Fibroblast of skin of scalp (primary cell): ENCODE measurements around the gene SIK1.
"Not testable (repeated sequence)": the region's sequence is repeated elsewhere in the genome, so short reads cannot be mapped to it uniquely, and the experiment has no call there.

Experiments
- DNase-seq: peaks from one replicate; pipeline ENCODE4 v3.0.0-alpha.2; 2013

Gene SIK1

DNA sequence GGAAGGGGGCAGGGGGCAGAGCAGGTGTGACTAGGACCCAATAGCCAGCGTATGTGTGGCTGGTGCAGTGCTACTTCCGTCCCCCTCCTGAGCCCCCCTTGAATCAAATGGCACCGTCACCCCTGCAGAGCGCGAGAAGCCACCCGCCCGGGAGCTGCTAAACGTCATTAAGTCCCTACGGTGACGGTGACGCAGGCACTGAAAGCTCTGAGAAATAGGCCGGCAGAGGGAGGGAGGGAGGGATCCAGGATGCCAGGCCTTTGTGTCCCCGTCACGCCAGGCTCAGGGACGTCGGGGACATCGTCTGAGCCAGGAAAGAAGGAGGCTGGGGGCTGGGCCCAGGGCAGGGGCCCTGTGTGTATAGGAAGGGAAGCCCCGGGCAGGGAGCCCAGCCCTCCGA lies 43.6 kb downstream of the SIK1 start:
- DNase-seq, result not testable (repeated sequence)

DNA sequence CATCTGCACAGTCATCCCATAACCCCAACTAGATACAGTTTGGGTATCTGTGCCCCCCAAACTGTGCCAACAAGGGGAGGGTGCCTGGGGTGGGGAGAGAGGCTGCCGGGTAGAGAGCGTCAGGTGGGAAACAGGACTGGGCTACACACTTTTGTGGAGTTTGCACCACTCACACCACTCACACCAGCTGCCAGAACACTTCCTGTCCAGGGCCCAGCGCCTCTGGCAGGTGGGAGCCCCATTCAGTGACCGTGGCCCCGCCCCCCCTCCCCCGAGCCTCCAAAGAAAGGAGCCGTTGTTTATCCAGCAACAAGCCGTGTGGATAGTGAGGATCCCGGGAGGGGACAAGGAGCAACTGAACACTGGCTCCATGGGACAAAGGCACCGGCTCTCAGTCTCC lies 44.0 kb downstream of the SIK1 start:
- not testable (repeated sequence) for DNase-seq

DNA sequence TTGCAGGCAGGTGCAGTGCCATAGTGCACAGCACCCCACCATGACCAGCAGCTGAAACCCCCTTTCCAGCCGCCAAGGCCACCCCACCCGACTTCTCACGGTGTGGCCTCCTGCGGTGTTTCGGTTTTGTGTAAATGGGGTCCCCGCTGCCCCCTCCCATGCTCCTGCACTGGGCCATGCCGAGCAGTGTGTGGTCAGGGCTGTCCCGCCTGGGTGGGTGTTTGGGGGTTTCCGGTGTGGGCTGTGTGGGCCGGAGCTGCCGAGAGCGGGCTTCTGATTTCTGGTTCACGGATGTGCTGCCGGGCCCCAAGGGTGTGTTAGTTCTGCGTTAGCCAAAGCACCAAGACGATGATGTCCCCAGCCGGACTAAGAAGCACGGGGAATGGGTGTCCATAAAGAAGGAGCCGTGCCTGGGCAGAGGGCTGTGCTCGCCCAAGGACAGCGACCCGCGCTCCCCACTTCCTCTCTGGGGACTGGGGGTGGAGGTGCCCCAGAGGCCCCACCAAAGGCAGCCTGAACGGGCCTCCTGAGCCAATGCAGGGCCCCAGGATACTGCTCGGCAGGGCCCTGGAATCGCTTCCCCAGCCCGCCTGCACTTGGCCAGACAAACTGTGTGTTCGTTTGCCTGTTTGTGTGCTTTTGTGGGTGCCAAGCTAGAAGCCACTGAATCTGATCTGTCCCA lies 45.9 kb downstream of the SIK1 start:
- DNase-seq, result not testable (repeated sequence)

DNA sequence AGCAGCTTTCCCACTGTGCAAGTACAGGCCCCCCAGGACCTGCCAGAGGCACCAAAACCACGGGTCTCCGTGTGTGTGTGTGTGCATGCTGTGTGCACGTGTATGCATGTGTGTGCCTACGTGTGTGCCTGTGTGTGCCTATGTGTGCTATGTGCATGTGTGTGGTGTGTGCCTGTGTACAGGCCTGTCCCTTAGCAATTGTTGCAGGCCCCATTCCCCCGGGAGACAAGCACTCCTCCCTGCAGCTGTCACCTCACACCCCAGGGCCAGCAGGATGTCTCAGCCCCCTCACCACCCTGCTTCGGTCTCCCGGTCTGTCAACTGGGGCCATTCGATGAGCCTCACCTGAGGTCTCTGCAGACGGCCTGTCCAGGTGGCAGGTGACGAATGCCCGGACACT lies 46.6 kb downstream of the SIK1 start:
- DNase-seq, result not testable (repeated sequence)

DNA sequence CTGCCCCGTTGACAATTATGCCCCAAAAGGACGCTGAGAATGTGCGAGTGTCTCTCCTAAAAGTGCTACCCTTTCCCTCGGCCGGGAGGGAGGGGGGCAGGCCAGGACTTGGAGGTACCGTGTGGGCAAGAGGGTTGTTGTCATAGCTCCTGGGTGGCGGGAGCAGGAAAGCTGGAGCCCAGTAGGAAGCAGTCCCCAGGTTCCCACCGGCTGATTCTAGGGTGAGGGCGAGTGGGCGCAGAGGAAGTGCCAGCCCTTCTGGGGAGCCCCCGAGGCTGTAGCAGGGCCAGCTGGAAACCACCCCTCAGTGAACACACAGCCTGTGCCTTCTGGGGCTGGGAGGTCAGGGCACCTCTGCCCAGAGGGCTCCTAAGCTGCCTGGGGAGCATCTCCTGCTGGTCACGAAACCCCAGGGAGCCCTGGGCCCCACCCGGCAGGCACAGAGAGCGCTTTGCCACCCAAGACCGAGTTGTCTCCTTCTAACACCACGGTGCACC lies 47.3 kb downstream of the SIK1 start:
- not testable (repeated sequence) for DNase-seq

DNA sequence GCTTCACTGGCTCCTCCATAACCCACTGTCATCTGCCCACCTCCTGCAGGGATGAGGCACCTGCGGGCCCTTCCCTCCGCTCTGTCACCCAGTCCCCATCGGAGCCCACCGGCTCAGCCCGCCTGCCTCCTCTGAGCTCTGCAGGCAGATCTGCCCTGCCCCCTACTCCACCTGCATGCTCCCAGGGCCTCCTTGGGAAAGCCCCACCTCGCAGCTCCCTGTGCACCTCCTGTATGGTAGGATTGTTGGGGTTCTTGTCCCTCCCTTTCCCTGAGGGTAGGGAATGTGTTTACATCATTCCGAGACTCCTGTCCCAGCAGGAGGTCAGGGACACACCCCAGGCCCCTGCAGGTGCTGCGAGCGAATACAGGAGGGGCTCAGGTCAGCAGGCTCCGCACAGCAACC lies 50.5 kb downstream of the SIK1 start:
- DNase-seq, result no peak

DNA sequence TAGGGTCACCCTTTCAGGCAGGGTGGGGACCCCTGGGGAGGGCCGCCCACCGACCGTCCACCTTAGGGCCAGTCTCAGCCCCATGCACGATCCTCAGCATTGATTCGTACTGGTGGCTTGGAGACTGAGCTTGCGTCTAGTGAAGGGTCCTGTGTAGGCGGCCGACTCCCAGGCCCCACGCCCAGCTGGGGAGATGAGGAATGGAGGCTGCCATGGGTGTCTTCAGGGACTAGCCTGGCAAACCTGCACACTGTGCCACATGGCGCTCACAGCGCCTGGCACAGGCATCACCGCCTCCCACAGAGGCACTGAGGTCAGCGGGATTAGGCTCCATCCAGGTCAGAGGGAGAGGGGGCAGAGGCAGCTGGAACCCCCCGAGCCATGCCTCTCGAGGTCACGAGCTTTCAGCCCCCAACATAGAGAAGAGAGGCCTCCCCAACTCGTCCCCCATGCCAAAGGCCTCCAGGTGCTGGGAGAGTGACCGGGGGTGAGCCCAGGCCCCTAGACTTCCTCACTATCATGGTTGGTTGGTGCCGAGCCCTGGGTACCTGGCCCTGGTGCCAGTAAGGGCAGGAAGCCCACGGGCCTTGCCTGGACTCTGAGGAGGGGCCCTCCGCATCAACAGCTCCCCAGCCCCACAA lies 51.0 kb downstream of the SIK1 start:
- no peak for DNase-seq

DNA sequence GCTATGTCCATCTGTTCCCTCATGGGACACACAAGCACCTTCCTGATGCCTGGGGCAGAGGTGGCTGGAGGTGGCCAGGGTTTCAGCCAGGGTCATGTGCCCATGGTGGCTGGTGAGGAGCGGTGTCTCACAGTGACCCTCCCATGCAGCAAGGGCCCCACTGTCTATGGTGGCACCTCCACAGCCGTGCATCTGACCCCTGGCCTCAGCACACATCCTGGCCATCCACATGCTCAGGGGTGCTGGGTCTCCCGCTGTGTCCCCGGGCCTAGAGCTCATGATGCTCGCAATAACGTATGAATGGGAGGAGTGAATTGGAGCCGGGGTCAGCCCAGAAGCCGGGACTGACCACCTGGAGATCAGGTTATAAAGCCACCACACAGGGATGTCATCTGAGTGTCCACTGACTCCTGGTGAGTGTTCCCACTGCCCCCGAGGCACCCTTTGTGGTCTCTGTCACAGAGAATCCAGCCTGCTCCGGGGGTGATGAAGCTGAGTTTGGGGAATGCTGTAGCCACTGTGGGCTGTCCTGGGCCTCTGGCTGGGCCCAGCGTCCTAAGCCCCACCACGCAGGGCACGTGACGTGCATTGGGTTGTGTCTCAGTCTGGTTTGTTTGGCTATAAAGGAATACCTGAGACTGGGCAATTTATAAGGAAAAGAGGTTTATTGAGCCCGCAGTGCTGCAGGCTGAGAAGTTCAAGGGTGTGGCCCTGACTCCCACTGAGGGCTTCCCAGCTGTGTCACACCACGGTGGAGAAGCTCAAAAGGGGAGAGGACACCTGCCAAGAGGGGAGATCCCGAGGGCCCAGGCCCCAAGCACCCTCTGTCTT lies 51.7 kb downstream of the SIK1 start:
- no peak for DNase-seq

DNA sequence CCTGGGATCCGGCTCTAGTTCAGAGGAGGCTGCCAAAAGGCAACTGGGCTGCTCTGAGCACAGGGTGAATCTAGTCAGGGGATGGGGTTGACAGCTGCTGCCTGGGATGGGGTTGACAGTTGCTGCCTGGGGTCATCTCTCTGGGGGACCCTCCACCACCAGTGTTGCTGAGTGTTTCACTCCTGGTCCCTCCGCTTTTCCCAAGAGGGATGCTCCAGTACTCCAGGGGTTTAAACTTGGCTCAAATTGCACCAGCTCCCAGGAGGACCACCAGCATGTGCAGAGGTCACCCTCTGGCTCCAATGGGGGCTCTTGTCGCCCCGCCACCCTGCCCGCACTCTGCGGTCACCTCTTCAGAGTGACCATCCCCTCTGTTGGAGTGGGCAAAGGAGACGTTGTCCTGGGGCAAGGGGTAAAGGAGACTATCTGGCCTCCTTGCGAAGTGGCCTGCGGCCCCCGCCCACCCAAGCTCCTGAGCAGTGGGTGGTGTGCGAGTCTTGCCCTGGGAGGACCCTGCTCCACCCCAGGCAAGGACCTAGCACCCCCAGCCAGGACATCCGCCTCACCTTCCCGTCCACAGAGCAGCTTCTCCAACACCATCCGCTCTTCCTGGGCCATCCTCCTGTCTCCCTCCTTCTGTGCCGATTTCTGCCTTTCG lies 52.6 kb downstream of the SIK1 start:
- DNase-seq, result no peak

DNA sequence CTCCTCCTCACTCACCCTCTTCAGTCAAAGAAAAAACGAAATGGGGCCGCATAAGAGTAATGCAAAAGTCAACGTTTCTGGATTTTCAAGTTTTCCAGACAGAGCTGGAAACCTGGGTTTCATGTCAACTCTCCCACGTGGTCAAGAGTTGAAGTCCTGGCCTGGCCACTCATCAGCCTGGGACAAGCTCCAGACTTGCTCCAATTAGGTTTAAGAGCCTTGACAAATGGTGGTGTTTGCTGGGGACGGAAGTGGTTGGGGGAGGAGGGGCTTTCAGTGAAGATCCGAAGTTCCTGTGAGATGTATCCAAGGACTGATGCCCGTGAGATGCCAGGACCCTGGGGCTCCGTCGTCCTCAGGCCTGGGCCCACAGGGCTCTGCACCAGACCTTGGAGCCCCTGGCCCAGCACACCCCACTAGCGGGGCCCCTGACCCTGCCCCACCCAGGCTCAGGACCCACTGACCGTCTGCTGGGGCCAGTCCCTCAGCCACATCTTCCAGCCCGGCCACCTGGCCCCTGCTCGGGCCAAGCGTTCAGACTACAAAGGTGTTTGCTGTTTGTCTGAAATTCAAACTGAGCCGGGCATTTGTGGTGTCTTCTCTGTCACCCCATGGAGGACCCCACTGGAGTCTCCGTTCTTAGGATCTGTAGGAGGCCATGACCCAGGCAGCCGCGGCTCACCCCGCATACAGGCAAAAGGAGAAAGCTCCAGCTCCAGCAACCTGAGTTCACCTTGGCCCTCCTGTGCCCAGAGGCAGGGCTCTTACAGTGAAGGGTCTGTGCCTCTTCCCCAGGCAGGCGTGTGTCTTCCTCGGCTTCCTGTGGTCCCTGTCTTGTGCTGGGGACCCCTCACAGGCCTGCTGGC lies 53.3 kb downstream of the SIK1 start:
- DNase-seq, result no peak

DNA sequence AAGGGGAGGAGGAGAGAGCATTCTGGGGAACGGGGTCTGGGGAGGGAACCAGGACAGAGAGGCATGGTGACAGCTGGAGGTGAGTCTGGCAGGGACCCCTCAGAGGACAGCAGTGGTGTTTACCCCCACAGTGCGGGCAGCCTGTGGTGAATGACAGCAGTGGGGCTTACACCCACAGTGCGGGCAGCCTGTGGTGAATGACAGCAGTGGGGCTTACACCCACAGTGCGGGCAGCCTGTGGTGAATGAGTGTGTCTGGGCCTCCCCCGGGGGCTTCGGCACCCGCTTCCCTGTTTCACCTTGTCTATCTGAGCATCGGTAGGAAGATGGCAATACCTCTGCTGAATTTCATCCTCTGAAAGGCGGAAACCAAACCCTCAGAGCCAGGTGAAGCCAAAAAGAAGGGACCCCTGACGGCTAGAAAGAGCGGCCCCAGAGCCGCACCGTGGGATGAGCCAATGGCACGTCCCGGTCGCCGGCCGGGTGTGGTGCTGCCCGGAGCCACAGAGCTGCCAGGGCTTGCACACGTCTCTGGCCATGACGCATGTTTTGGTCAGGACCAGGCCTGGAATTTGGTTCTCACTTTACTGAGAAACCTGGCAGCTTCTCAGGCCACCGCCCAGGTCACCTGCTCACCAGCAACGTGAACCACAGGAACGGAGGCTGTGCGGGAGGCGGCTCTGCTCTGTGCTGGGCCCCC lies 54.1 kb downstream of the SIK1 start:
- DNase-seq, result no peak

DNA sequence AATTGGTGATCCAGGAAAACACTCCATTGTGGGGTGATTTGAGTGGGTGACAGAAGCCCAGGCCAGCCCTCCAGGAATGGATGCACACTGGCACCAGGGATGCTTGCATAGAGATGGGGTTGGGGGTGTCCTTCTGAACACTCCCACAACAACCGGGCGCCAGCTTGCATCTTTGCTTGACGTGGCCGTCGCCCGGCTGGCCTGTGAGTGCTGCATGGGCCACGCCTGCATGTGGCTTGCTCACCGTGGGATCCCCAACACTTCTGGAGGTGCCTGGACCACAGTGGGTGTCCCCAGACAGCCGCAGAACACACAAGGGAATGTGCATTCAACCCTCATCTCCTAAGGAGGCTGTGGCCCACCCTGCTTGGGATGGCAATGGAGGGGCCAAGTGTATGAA lies 55.1 kb downstream of the SIK1 start:
- DNase-seq, result no peak

DNA sequence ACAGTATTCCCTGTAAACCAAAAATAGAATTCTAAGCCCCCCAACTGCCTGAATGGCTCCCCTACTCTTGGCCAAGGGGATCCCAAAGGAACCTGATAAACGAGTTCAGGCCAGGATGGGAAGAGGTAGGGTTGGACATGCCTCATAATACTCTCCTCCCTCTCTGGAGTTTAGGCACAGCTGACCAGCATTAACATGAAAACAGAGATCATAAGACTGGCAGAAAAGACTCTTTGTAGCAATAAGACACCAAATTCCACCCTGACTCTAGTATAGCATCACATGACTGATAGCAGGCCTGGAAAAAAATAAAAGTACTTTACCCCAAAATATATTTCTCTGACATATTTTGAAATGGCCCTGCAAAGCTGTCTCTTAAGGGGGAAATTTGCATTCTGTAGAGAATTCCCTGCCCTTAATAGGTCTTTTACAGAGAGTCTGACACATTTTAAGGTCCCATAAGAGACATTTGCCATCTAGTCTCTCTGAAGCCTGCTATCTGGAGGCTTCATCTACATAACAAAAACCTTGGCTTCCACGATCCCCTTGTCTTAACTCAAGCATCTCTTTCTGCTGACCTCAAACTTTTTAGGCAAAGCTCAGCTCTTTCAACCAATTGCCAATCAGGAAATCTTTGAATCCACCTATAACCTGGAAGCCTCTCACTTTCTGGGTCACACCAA lies 55.9 kb downstream of the SIK1 start:
- DNase-seq, result no peak

DNA sequence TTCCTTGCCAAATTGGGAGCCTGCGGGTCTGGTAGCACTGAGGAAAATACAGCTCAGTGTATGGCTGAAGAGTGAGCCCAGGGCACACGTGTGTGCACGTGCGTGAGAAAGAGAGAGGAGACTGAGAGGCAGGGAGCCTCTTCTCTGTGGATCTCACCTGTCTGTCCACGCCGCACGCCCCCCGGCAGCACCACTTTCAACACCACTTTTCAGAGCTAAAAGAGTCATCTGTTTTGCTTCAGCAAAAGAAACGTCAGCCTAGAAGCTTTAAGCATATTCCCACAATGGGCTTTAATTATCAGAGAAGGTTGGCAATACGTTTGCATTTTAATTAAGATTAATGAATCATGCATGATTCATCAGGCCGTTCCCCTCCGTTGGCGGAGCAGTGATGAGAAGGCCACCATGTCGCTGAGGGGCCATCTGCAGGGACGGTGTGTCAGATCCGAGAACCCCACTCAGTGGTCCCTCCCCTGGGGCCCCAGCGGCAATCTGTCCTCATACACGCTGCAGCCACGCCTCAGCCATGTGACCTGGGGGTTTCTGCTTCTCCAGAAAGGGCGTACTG lies 56.8 kb downstream of the SIK1 start:
- DNase-seq, result peak; percentile 25

DNA sequence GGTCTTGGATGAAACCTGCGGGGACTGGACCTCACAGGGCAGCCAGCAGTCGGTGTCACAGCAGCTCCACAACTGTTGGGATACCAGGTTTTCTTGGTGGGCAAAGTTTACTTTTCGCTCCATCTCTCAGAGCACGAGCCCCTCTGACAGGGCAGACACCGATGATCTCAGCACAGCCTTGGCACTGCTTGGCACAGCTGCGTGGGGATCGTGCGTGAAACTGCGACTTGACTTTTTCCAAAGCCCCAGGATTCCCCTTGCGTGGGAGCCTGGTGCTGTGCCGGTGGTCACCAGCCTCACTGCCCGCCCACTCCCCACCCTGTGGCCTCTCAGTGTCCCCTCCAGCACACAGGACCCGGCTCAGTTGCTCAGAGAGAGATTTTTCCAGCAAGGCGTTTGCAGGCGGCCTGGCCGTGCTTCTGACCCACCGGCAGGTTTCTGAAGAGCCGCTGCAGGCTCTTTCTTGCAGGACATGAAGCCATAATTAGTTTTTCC lies 57.3 kb downstream of the SIK1 start:
- no peak for DNase-seq

DNA sequence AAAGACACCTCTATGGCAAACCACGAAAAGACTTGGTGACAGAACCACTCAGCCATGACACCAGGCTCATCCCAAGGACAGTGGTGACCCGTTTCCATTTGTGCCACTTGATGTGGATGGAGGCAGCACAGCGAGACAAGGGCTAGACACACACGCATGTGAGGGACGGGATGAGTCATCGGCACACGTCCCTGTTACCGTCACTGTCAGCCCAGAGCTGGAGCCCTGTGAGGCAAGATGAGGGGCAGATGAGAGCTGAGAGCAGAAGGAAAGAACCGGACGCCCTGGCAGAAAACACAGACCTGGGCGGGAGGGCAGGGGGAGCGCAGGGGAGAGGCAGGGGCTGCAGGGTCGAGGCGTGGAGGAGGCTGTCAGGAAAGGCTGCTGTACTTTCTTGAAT lies 57.8 kb downstream of the SIK1 start:
- peak; percentile 66 for DNase-seq

DNA sequence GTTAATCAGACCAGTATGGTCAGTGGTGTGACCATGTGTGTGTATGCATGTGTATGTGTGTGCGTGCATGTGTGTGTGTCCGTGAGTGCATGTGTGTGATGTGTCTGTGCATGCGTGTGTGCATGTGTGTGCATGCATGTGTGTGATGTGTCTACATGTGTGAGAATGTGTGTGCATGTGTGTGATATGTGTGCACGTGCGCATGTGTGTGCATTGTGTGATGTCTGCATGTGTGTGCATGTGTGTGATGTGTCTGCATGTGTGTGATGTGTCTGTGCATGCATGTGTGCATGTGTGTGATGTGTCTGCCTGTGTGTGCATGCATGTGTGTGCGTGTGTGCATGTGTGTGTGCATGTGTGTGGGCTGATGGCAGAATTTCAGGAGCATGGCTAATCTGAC lies 58.2 kb downstream of the SIK1 start:
- DNase-seq, result no peak

DNA sequence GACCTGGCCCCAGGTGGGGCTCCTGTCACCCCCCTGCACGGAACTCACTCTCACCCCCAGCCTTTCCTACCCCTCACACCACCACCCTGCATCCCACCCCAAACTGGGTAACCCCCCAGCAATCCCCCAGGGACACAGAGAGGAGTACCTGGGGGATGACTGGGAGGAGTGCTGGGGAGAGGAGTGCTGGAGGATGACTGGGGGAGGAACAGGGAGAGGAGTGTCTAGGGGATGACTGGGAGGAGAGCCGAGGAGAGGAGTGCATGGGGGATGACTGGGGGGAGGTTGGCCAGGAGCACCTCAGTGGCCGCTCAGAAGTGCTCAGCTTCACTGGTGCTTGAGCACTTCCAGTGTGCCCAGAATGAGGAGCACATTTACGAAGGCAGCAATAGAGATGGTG lies 59.1 kb downstream of the SIK1 start:
- no peak for DNase-seq

DNA sequence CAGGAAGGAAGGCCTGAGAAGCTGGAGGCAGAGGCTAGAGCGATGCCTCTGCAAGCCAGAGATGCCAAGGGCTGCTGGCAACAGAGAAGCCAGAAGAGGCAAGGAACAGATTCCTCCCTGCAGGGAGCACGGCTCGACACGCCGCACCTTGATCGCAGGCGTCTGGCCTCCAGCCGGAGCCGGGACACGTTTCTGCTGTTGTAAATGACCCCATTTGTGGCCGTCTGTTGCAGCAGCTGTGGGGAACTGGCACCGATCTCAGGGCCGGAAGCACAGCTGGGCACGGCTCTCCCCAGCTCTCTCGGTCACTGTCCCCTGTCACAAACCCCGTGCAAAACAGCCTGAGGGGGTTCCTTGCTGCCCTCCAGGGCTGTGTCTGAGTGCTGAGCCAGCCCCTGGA lies 59.6 kb downstream of the SIK1 start:
- DNase-seq, result no peak

DNA sequence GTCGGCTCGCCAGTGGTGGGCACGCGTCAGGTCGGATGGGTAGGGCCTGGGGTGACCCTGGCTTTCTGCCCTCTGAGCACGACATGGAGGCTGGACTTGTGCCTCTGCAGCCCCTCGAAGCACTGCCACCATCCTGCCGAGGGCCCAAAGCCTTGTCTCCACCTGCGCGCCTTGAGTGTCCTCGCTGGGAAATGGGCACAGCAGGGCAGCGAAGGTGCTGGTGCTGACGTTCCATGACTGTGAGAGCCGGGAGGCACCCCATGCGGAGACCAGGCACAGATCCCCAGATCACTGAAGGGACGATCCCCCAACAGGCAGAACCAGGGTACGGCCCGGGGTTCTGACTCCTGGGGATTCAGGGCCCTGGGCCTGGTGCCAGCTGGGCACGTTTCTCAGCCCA lies 60.3 kb downstream of the SIK1 start:
- no peak for DNase-seq
